ENCODE measurements around the gene CRTAP.
"Not testable (repeated sequence)": the region's sequence is repeated elsewhere in the genome, so short reads cannot be mapped to it uniquely, and the experiment has no call there.

The CRTAP gene

GRCh38 chr3:33125840-33126239, 12.0 kb downstream of the CRTAP start:
- no peak for TF ChIP-seq CTCF (IDR thresholded peaks at IDR 0.05)
- no peak overlapping the region for H3K4me3 ChIP-seq

GRCh38 chr3:33128706-33129105, 14.9 kb downstream of the CRTAP start:
- no peak overlapping the region for H3K4me3 ChIP-seq
- no peak for DNase-seq (ENCODE audit: low spot score)

More at GRCh38 chr3:33125840-33126239, 12.0 kb downstream of the CRTAP start:
- H3K27ac ChIP-seq = no peak overlapping the region
- DNase-seq (ENCODE audit: low spot score) = no peak

GRCh38 chr3:33130144-33130543, 16.3 kb downstream of the CRTAP start:
- H3K4me3 ChIP-seq = no peak overlapping the region
- H3K27ac ChIP-seq = no peak overlapping the region
- no peak for TF ChIP-seq CTCF (IDR thresholded peaks at IDR 0.05)
- DNase-seq (ENCODE audit: low spot score) = no peak

More at GRCh38 chr3:33128706-33129105, 14.9 kb downstream of the CRTAP start:
- H3K27ac ChIP-seq = no peak overlapping the region
- no peak for TF ChIP-seq CTCF (IDR thresholded peaks at IDR 0.05)

GRCh38 chr3:33131331-33132018, 17.7 kb downstream of the CRTAP start:
- peak; percentile 83 for TF ChIP-seq CTCF (IDR thresholded peaks at IDR 0.05)
- H3K4me3 ChIP-seq = no peak overlapping the region
- H3K27ac ChIP-seq = peak overlapping the region; percentile 24 to 32
- DNase-seq (ENCODE audit: low spot score) = no peak

GRCh38 chr3:33132019-33132360, 18.2 kb downstream of the CRTAP start:
- no peak overlapping the region for H3K4me3 ChIP-seq

GRCh38 chr3:33134026-33134625, 20.3 kb downstream of the CRTAP start:
- DNase-seq (ENCODE audit: low spot score) = no peak
- Histone ChIP-seq H3K27ac (no peak overlapping the region), H3K4me3 (no peak overlapping the region)
- TF ChIP-seq CTCF (IDR thresholded peaks at IDR 0.05) = no peak

More at GRCh38 chr3:33132019-33132360, 18.2 kb downstream of the CRTAP start:
- no peak for DNase-seq (ENCODE audit: low spot score)
- H3K27ac ChIP-seq = peak overlapping the region; percentile 24 to 32
- TF ChIP-seq CTCF (IDR thresholded peaks at IDR 0.05) = no peak

- no peak for TF ChIP-seq CTCF (IDR thresholded peaks at IDR 0.05)
- H3K27ac ChIP-seq = no peak overlapping the region
- H3K4me3 ChIP-seq = no peak overlapping the region
- no peak for DNase-seq (ENCODE audit: low spot score)
Observed at GRCh38 chr3:33137691-33138090, 23.9 kb downstream of the CRTAP start.

- H3K27ac ChIP-seq; DNase-seq (ENCODE audit: low spot score); H3K4me3 ChIP-seq: not testable (repeated sequence)
Observed at GRCh38 chr3:33139006-33139623, 25.3 kb downstream of the CRTAP start.

Measured in coronary artery (tissue), 2 donors.